Panc1 (cell line): Measurements from ENCODE around the gene NDUFA11.
"Not testable (repeated sequence)": the region's sequence is repeated elsewhere in the genome, so short reads cannot be mapped to it uniquely, and the experiment has no call there.

Source experiments
- POLR2AphosphoS5 ChIP-seq: IDR thresholded peaks from 2 replicates; pipeline ENCODE4 v1.6.1; 2012; ENCODE audit warnings: mild to moderate bottlenecking, low read depth, low read length, moderate library complexity
- TF ChIP-seq, protein P1 (sequence below): fragments of 450-650 bp; IDR thresholded peaks from 2 replicates; pipeline ENCODE4 v1.5.1; 2017; ENCODE audit warnings: mild to moderate bottlenecking

GRCh38 chr19:5884065-5884811 lies 19.4 kb downstream of the NDUFA11 start:
- TF ChIP-seq, protein P1, sequence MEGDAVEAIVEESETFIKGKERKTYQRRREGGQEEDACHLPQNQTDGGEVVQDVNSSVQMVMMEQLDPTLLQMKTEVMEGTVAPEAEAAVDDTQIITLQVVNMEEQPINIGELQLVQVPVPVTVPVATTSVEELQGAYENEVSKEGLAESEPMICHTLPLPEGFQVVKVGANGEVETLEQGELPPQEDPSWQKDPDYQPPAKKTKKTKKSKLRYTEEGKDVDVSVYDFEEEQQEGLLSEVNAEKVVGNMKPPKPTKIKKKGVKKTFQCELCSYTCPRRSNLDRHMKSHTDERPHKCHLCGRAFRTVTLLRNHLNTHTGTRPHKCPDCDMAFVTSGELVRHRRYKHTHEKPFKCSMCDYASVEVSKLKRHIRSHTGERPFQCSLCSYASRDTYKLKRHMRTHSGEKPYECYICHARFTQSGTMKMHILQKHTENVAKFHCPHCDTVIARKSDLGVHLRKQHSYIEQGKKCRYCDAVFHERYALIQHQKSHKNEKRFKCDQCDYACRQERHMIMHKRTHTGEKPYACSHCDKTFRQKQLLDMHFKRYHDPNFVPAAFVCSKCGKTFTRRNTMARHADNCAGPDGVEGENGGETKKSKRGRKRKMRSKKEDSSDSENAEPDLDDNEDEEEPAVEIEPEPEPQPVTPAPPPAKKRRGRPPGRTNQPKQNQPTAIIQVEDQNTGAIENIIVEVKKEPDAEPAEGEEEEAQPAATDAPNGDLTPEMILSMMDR = not testable (repeated sequence)
- not testable (repeated sequence) for TF ChIP-seq POLR2AphosphoS5
